K562 (cell line): Measurements from ENCODE around the gene IGFALS. TPM values are rescaled to one million over a fixed set of nuclear protein-coding genes. Genes with fewer than 3 reads are reported as not detected.
A peak's percentile ranks its signal among the peaks of the same experiment; 100 is the strongest.

Experiments used
- ATAC-seq: fragments of 200-7000 bp; cut with Tn5 transposase; 3 replicates; pipeline ENCODE4 v1.9.1; 2020; ENCODE audit warnings: moderate library complexity
- BruUV-seq: library from RNA; stranded (reverse); fragments of 400-500 nt; replicated peaks from 2 replicates; lab custom pipeline; 2021; lab: Mats Ljungman, UMichigan
- CTCF ChIA-PET: fragments of 300-600 bp; formaldehyde crosslinking; extraction: SDS; loops from one replicate; lab custom pipeline; 2021; ENCODE audit warnings: low intra/inter-chr PET ratio; lab: Yijun Ruan, JAX
- POLR2A ChIA-PET: fragments of 300-600, 350-650 bp; sonication (Branson Sonifier 250); formaldehyde crosslinking; extraction: SDS; loops from one replicate; lab custom pipeline; 2021; ENCODE audit warnings: antibody characterized with exemption, inconsistent platforms; lab: Yijun Ruan, JAX
- DNase-seq, 4 experiments: peaks; one replicate each; pipeline versions ENCODE4 v3.0.0 to v3.0.0-alpha.2; 2011 to 2018; ENCODE audit warnings: low spot score in 3 of 4, mixed read lengths in 3 of 4; ENCODE audit errors: extremely low read depth in 1 of 4
- FAIRE-seq: peaks from 2 replicates; lab custom pipeline; 2011; peaks lifted over from hg19 to GRCh38; lab: Jason Lieb, UNC
- H2AFZ ChIP-seq: 2 replicates; pipeline ENCODE4 v1.6.0; 2011; ENCODE audit warnings: low read depth, low read length, control low read depth, inconsistent platforms
- H3K27ac ChIP-seq: fragments of 200-600 bp; 3 replicates; pipeline ENCODE4 v1.8.0; 2011; ENCODE audit warnings: low read depth, mild to moderate bottlenecking, control low read depth, inconsistent platforms, low read length, moderate library complexity, mixed read lengths; ENCODE audit errors: extremely low read depth
- H3K27me3 ChIP-seq, 2 experiments: fragments of 300-600 bp in 1 of 2; 2 replicates in 1 of 2; 3 replicates in 1 of 2; pipeline versions ENCODE4 v1.6.0 to v1.8.0; 2011; ENCODE audit warnings: inconsistent platforms in 2 of 2, low read length in 2 of 2, mild to moderate bottlenecking in 1 of 2, mixed read lengths in 1 of 2, moderate library complexity in 1 of 2; ENCODE audit not compliant: control insufficient read depth in 2 of 2, insufficient read depth in 2 of 2
- H3K36me3 ChIP-seq: fragments of 300-600 bp; 3 replicates; pipeline ENCODE4 v1.8.0; 2011; ENCODE audit warnings: mild to moderate bottlenecking, low read length, inconsistent platforms; ENCODE audit not compliant: control insufficient read depth, insufficient read depth
- H3K4me1 ChIP-seq, 2 experiments: fragments of 200-600 bp in 1 of 2; replicated peaks in 1 of 2; 2 replicates in 1 of 2; 3 replicates in 1 of 2; pipeline versions ENCODE4 v1.5.1 to v1.8.0; 2011; ENCODE audit warnings: inconsistent platforms in 2 of 2, low read length in 2 of 2, mild to moderate bottlenecking in 1 of 2, mixed read lengths in 1 of 2, moderate library complexity in 1 of 2; ENCODE audit not compliant: control insufficient read depth in 2 of 2, insufficient read depth in 2 of 2
- H3K4me2 ChIP-seq: 2 replicates; pipeline ENCODE4 v1.6.1; 2011; ENCODE audit warnings: low read length, control low read depth, inconsistent platforms, mixed read lengths; ENCODE audit not compliant: insufficient read depth
- H3K4me3 ChIP-seq: fragments of 200-600 bp; sonication (generic), shearing (Covaris generic); 2 replicates; pipeline ENCODE4 v1.5.1; 2016; ENCODE audit warnings: control low read depth, inconsistent platforms
- H3K79me2 ChIP-seq: fragments of 200-600 bp; 3 replicates; pipeline ENCODE4 v1.8.0; 2011; ENCODE audit warnings: low read length, inconsistent platforms; ENCODE audit not compliant: control insufficient read depth, insufficient read depth
- H3K9ac ChIP-seq, 2 experiments: 2 replicates each; pipeline versions ENCODE4 v1.6.0 to v1.6.1; 2011; ENCODE audit warnings: low read depth in 2 of 2, low read length in 2 of 2, control low read depth in 1 of 2, inconsistent platforms in 1 of 2, mild to moderate bottlenecking in 1 of 2, mixed read lengths in 1 of 2; ENCODE audit not compliant: insufficient read depth in 1 of 2
- H3K9me1 ChIP-seq: one replicate; pipeline ENCODE4 v1.6.0; 2011; ENCODE audit warnings: inconsistent platforms, mild to moderate bottlenecking, low read length, moderate library complexity; ENCODE audit not compliant: control insufficient read depth, insufficient read depth
- H3K9me3 ChIP-seq: replicated peaks from 2 replicates; pipeline ENCODE4 v1.5.1; 2011; ENCODE audit warnings: low read depth, low read length, inconsistent platforms; ENCODE audit not compliant: control insufficient read depth, insufficient read depth
- H4K20me1 ChIP-seq: replicated peaks from 2 replicates; pipeline ENCODE4 v1.6.1; 2011; ENCODE audit warnings: low read length, inconsistent platforms, mixed read lengths; ENCODE audit not compliant: control insufficient read depth, insufficient read depth
- CREB3L1 ChIP-seq: fragments of 450-650 bp; IDR thresholded peaks from 2 replicates; pipeline ENCODE4 v1.6.1; 2014; ENCODE audit warnings: low read depth, mild to moderate bottlenecking, moderate library complexity, borderline replicate concordance
- POLR2G ChIP-seq: fragments of 200-400 bp; formaldehyde crosslinking; IDR thresholded peaks from 2 replicates; pipeline ENCODE4 v1.6.1; 2017; ENCODE audit warnings: low read depth, mild to moderate bottlenecking, antibody characterized with exemption, low read length, moderate library complexity
- WGBS: fragments of 100-300 bp; shearing (Covaris generic); methylation state at CpG from one replicate; pipeline ENCODE4 v1.1.6; 2016; ENCODE audit warnings: low coverage, mixed read lengths; ENCODE audit not compliant: insufficient coverage; ENCODE audit errors: missing lambda C conversion rate; 5-methylcytosine and 5-hydroxymethylcytosine counted together
- in situ Hi-C: fragments of 300-500 bp; cut with MboI; formaldehyde crosslinking; loops from 4 replicates; pipeline ENCODE4 v1.15.0; 2018; ENCODE audit warnings: inconsistent platforms, mixed read lengths
- intact Hi-C: fragments of 100-400 bp; cut with micrococcal nuclease; formaldehyde crosslinking; loops from 2 replicates; pipeline ENCODE4 v1.14.2; 2022
- polyA plus RNA-seq, 8 experiments: library from polyadenylated mRNA; depleted of rRNA in 4 of 8; stranded (reverse) in 5 of 8; unstranded in 3 of 8; fragments of >200 nt; fragmentation: Nextera tagmentation in 2 of 8; fragmentation: Illumina TruSeq in 1 of 8; extraction: Ambion mirVana in 2 of 8; extraction: Trizol in 1 of 8; gene quantifications; 2 replicates each; pipeline versions ENCODE4 v1.2.1 to v1.2.3, GENCODE V29; 2011 to 2014; ENCODE audit warnings: inconsistent platforms in 1 of 8, missing spikeins in 1 of 8
- total RNA-seq, 7 experiments: library from RNA; depleted of rRNA in 6 of 7; stranded (reverse); fragments of >200 nt in 6 of 7; fragmentation: Illumina TruSeq in 2 of 7; extraction: Trizol in 2 of 7; gene quantifications; 2 replicates each; pipeline versions ENCODE4 v1.2.1 to v1.2.3, GENCODE V29; 2011 to 2021; ENCODE audit warnings: low replicate concordance in 1 of 7

IGFALS gene
- total and polyA plus RNA-seq, 9 of the 15 experiments (the other 6 are each of a cell fraction or from before 2014, with no cell fraction given) = not detected

GRCh38 chr16:1820946-1821290, 27.4 kb upstream of the IGFALS start:
- no peaks in the 10 kb centered on the region for H4K20me1 ChIP-seq
- intact Hi-C loops (no loop called here), in situ Hi-C loops (no loop called here)
- H3K79me2 ChIP-seq = peaks cover 3% of the 10 kb centered on the region; the same call in 1 of the 3 replicates
- H3K27me3 ChIP-seq = no peaks in the 10 kb centered on the region
- H3K9me1 ChIP-seq = no peaks in the 10 kb centered on the region
- H3K36me3 ChIP-seq = peaks cover 3% of the 10 kb centered on the region; the same call in 1 of the 3 replicates
- BruUV-seq = no TSS peak
- FAIRE-seq (no peak), ATAC-seq (no peak), DNase-seq (no peak)
- H3K9ac ChIP-seq = peak overlapping the region in 1 of 2 experiments; percentile 14; a peak in 1 of 4 replicates
- no peak overlapping the region for H2AFZ ChIP-seq
- no peak overlapping the region for H3K4me2 ChIP-seq
- no peak overlapping the region for H3K27ac ChIP-seq
- TF ChIP-seq CREB3L1 = no peak
- peak; percentile 45; the same call in 1 of the 2 replicates for TF ChIP-seq POLR2G
- H3K9me3 ChIP-seq = no peaks in the 10 kb centered on the region
- 76% methylated on average over 11 of the region's 12 CpGs for WGBS
- peaks cover 3 to 57% of the 10 kb centered on the region in 2 experiments; a peak in 3 of 5 replicates for H3K4me1 ChIP-seq
- H3K4me3 ChIP-seq = no peak overlapping the region
- ChIA-PET CTCF (no interaction called here), POLR2A (interaction anchor here (0.6 to 1.1 kb wide), 4 partner anchors 8 to 334 kb away, joined by 3 to 7 read pairs (median 4); partner anchors contain the start of genes RPS2 and TRAF7)
